Esophagus muscularis mucosa (tissue), 4 donors: ENCODE data around the gene EME1. TPM values are rescaled to one million over a fixed set of nuclear protein-coding genes. Genes with fewer than 3 reads are reported as not detected.

Experiments used
- DNase-seq: peaks from one replicate; pipeline ENCODE4 v3.0.0-alpha.2; 2017; ENCODE audit errors: extremely low spot score
- H3K27ac ChIP-seq, 4 donors: fragments of 200-600 bp; sonication (generic); replicated peaks in 1 of 4; 1 replicate in 3 of 4; 2 replicates in 1 of 4; pipeline ENCODE4 v1.5.1; 2016 to 2019; ENCODE audit warnings: mild to moderate bottlenecking in 1 of 4
- H3K27me3 ChIP-seq, 4 donors: fragments of 200-600 bp; sonication (generic); one replicate each; pipeline versions ENCODE4 v1.5.1 to v1.6.0; 2016 to 2019
- H3K36me3 ChIP-seq, 4 donors: fragments of 200-600 bp; sonication (generic); one replicate each; pipeline ENCODE4 v1.5.1; 2016 to 2019
- H3K4me1 ChIP-seq, 4 donors: fragments of 200-600 bp; sonication (generic); one replicate each; pipeline ENCODE4 v1.5.1; 2016 to 2019
- H3K4me3 ChIP-seq, 4 donors: fragments of 200-600 bp; sonication (generic); 1 replicate in 2 of 4; 2 replicates in 2 of 4; pipeline ENCODE4 v1.5.1; 2016 to 2019; ENCODE audit warnings: mild to moderate bottlenecking in 4 of 4, moderate library complexity in 1 of 4
- H3K9me3 ChIP-seq, 4 donors: fragments of 200-600 bp; sonication (generic); 1 replicate in 3 of 4; 2 replicates in 1 of 4; pipeline ENCODE4 v1.5.1; 2016 to 2019
- CTCF ChIP-seq, 3 experiments: fragments of 200-600 bp in 2 of 3; fragments of 450-650 bp in 1 of 3; sonication (generic) in 2 of 3; IDR thresholded peaks; one replicate each; pipeline ENCODE4 v1.5.1; 2017 to 2019; ENCODE audit warnings: antibody characterized with exemption in 3 of 3, mild to moderate bottlenecking in 2 of 3, moderate library complexity in 1 of 3
- EP300 ChIP-seq: sonication (generic); formaldehyde crosslinking; IDR thresholded peaks from one replicate; pipeline ENCODE4 v1.6.1; 2017; ENCODE audit warnings: antibody characterized with exemption
- POLR2A ChIP-seq: fragments of 450-650 bp; IDR thresholded peaks from one replicate; pipeline ENCODE4 v1.6.1; 2017; ENCODE audit warnings: antibody characterized with exemption, moderate library complexity, mild to moderate bottlenecking, low read depth
- POLR2AphosphoS5 ChIP-seq, 2 donors: sonication (generic); formaldehyde crosslinking; IDR thresholded peaks; one replicate each; pipeline ENCODE4 v1.6.1; 2017; ENCODE audit warnings: antibody characterized with exemption in 2 of 2
- WGBS: methylation state at CpG from one replicate; pipeline ENCODE4 v1.1.5; 2018; 5-methylcytosine and 5-hydroxymethylcytosine counted together
- intact Hi-C: fragments of 100-400 bp; cut with DNase I; formaldehyde crosslinking; loops from one replicate; pipeline ENCODE4 v1.15.1; 2023
- total RNA-seq, 4 donors: library from RNA; depleted of rRNA; stranded (reverse); fragments of >200 nt; gene quantifications; one replicate each; pipeline versions ENCODE4 v1.1.0 to v1.2.1, GENCODE V29; 2016

Gene EME1
- total RNA-seq, 4 donors from 2014 or later, result not detected

DNA sequence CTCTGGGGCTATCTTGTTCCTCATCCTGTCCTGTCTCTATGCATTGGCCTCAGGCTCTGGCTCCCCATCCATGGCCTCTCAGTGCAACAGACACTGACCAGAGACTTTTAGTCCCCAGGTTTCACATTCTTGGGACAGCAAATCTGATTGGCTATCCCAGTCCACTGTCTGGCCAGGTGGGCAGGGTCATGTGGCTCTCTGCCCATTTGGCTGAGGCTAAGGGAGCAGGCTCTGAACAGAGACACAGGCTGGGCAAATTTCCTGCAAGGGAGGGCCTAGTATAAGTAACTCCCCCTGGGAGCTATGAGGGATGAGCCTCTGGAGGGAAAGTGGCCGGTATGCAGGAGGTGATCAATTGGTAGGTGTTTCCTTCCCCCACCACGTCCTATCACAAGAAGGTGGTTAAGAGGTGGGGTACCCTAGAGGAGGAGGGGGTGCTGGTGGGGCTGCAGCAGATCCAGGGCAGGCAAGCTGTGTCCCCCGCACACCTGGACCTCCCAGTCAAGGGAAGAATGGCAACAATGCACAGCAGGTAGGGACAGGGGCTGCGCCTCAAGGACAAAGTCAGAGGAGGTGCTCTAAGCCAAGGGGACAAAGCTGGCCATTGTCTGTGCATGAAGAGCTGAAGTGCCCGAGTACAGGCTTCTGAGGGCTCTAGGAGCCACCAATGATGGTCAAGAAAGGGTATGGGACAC, 13.9 kb upstream of the EME1 start:
- no peak overlapping the region for H3K4me3 ChIP-seq
- 71% methylated on average over 3 of the region's 5 CpGs for WGBS
- H3K27ac ChIP-seq, result no peak overlapping the region
- H3K9me3 ChIP-seq, result no peaks in the 10 kb centered on the region
- intact Hi-C loops, result no loop called here
- peaks cover 35 to 73% (median 69%) of the 10 kb centered on the region in 4 donors for H3K36me3 ChIP-seq
- H3K27me3 ChIP-seq, result no peaks in the 10 kb centered on the region
- DNase-seq, result no peak
- TF ChIP-seq CTCF (IDR thresholded peaks at IDR 0.05), result no peak
- no peak for TF ChIP-seq EP300
- TF ChIP-seq POLR2A, result no peak
- no peak for TF ChIP-seq POLR2AphosphoS5 (IDR thresholded peaks at IDR 0.05)
- peaks cover 7 to 24% (median 18%) of the 10 kb centered on the region in 4 donors for H3K4me1 ChIP-seq

DNA sequence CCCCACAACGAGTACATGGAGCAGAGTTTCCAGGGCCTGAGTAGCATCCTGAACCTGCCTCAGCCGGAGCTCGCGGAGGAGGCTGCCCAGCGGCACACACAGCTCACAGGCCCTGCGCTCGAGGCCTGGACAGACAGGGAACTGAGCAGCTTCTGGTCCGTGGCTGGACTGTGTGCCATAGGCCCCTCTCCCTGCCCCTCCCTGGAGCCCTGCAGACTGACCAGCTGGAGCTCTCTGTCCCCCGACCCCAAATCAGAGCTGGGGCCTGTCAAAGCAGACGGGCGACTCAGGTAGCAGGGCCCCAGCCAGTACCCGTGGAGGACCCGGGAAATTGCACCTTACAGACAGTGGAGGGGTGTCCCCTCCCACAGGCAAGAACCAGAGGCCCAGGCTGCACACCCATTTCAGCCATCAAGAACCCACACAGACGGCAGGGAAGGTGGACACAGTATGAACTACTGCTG, 13.0 kb upstream of the EME1 start:
- DNase-seq, result no peak
- Histone ChIP-seq H3K4me1 (peaks cover 7 to 30% (median 21%) of the 10 kb centered on the region in 4 donors), H3K4me3 (no peak overlapping the region), H3K36me3 (peaks cover 33 to 73% (median 63%) of the 10 kb centered on the region in 4 donors), H3K9me3 (no peaks in the 10 kb centered on the region), H3K27ac (no peak overlapping the region), H3K27me3 (no peaks in the 10 kb centered on the region)
- intact Hi-C loops, result no loop called here
- TF ChIP-seq EP300 (no peak), CTCF (IDR thresholded peaks at IDR 0.05) (no peak), POLR2AphosphoS5 (IDR thresholded peaks at IDR 0.05) (no peak), POLR2A (no peak)
- WGBS, result 41% methylated on average over 2 of the region's 14 CpGs

DNA sequence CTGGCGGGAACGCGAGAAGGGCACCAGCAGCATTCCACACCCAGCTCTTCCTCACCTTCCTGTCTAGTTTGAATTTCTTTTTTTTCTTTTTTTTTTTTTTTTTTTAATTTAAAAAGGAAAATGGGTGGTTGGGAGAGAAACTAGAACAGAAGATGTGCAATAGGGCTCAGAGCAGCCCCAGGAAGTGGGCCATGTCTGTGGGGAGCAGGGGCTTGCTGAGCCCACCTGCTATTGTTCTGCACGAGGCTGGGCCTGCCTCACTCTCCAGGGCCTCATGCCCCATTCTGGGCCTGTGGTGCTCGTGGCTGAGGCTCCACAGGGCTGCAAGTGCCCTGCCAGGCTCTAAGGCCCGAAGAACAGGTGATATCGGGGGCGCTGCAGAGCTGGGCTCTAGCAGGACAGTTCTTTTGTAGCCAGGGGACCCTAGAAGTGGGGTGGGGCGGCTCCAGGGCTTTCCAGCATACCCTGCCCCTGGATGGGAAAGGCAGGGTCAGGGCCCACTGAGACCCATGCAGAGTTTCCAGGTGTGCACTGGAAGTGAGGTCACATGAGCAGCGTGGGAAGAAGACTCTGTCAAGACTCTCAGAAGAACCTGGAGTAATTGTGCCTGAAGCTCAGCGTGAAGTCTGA, 12.4 kb upstream of the EME1 start:
- Histone ChIP-seq H3K9me3 (no peaks in the 10 kb centered on the region), H3K4me3 (no peak overlapping the region), H3K27ac (no peak overlapping the region), H3K36me3 (peaks cover 30 to 73% (median 63%) of the 10 kb centered on the region in 4 donors), H3K27me3 (no peaks in the 10 kb centered on the region), H3K4me1 (peaks cover 7 to 30% (median 21%) of the 10 kb centered on the region in 4 donors)
- 91% methylated on average over 8 of the region's 11 CpGs for WGBS
- intact Hi-C loops, result no loop called here
- no peak for TF ChIP-seq POLR2A
- TF ChIP-seq EP300, result no peak
- TF ChIP-seq CTCF (IDR thresholded peaks at IDR 0.05), result no peak
- TF ChIP-seq POLR2AphosphoS5 (IDR thresholded peaks at IDR 0.05), result no peak
- DNase-seq, result no peak

GRCh38 chr17:50361561-50362480, 11.2 kb upstream of the EME1 start:
- Histone ChIP-seq H3K27me3 (no peaks in the 10 kb centered on the region), H3K36me3 (peaks cover 20 to 73% (median 63%) of the 10 kb centered on the region in 4 donors), H3K9me3 (no peaks in the 10 kb centered on the region), H3K4me1 (peaks cover 7 to 30% (median 21%) of the 10 kb centered on the region in 4 donors), H3K4me3 (no peak overlapping the region), H3K27ac (peak overlapping the region in 1 of 4 donors; percentile 42)
- no peak for DNase-seq
- TF ChIP-seq POLR2AphosphoS5 (IDR thresholded peaks at IDR 0.05) (peak in 1 of 2 donors; percentile 45), CTCF (IDR thresholded peaks at IDR 0.05) (peak; percentile 54 to 74 (median 57)), EP300 (no peak), POLR2A (no peak)
- intact Hi-C loops, result no loop called here
- WGBS, result 39% methylated on average over 11 of the region's 11 CpGs
